GM19025 (cell line): ENCODE results near the gene NTSR1.

Source experiments
- ATAC-seq: cut with Tn5 transposase; IDR thresholded peaks from one replicate; pipeline ENCODE4 v1.9.1; 2021; ENCODE audit warnings: mild to moderate bottlenecking, low read depth, moderate library complexity; ENCODE audit not compliant: unreplicated experiment

The NTSR1 gene

GRCh38 chr20:62778601-62779416 is 70.2 kb downstream of the NTSR1 start:
- ATAC-seq = no peak

GRCh38 chr20:62779417-62779685 is 70.7 kb downstream of the NTSR1 start:
- ATAC-seq = no peak

- ATAC-seq = no peak
Observed at GRCh38 chr20:62780204-62780603, 71.6 kb downstream of the NTSR1 start.

- ATAC-seq = no peak
Observed at GRCh38 chr20:62780696-62781095, 72.1 kb downstream of the NTSR1 start.

- no peak for ATAC-seq
Observed at GRCh38 chr20:62782149-62782892, 73.7 kb downstream of the NTSR1 start.

GRCh38 chr20:62782893-62783278 is 74.2 kb downstream of the NTSR1 start:
- ATAC-seq = no peak

- no peak for ATAC-seq
Observed at GRCh38 chr20:62784497-62784896, 75.9 kb downstream of the NTSR1 start.

GRCh38 chr20:62785393-62785792 is 76.8 kb downstream of the NTSR1 start:
- no peak for ATAC-seq

GRCh38 chr20:62786157-62786556 is 77.5 kb downstream of the NTSR1 start:
- ATAC-seq = no peak

- ATAC-seq = no peak
Observed at GRCh38 chr20:62787321-62787720, 78.7 kb downstream of the NTSR1 start.

GRCh38 chr20:62787866-62788265 is 79.2 kb downstream of the NTSR1 start:
- ATAC-seq = no peak

GRCh38 chr20:62788607-62789006 is 80.0 kb downstream of the NTSR1 start:
- no peak for ATAC-seq

- no peak for ATAC-seq
Observed at GRCh38 chr20:62790075-62790474, 81.4 kb downstream of the NTSR1 start.

- no peak for ATAC-seq
Observed at GRCh38 chr20:62791301-62792181, 82.9 kb downstream of the NTSR1 start.

GRCh38 chr20:62792182-62792939 is 83.7 kb downstream of the NTSR1 start:
- no peak for ATAC-seq

- no peak for ATAC-seq
Observed at GRCh38 chr20:62792940-62793756, 84.5 kb downstream of the NTSR1 start.

- ATAC-seq = no peak
Observed at GRCh38 chr20:62793757-62794006, 85.0 kb downstream of the NTSR1 start.

GRCh38 chr20:62794007-62794724 is 85.5 kb downstream of the NTSR1 start:
- peak; percentile 68 for ATAC-seq

- no peak for ATAC-seq
Observed at GRCh38 chr20:62795023-62795761, 86.6 kb downstream of the NTSR1 start.
